PC-3 (cell line): Measurements from ENCODE around the gene RNF225.

Experiments used
- EZH2 ChIP-seq: fragments of 300-600 bp; sonication (generic); IDR thresholded peaks from one replicate; pipeline ENCODE4 v1.6.1; 2017; ENCODE audit warnings: antibody characterized with exemption, mild to moderate bottlenecking, low read length; ENCODE audit not compliant: unreplicated experiment
- EZH2phosphoT487 ChIP-seq: fragments of 300-600 bp; sonication (generic); IDR thresholded peaks from 2 replicates; pipeline ENCODE4 v1.6.1; 2018; ENCODE audit warnings: mild to moderate bottlenecking, antibody characterized with exemption, low read length, borderline replicate concordance
- TF ChIP-seq, protein P1 (sequence below): fragments of 300-600 bp; sonication (generic); conservative IDR thresholded peaks from 2 replicates; pipeline ENCODE4 v1.5.1; 2017; ENCODE audit warnings: antibody characterized with exemption, low read depth, mild to moderate bottlenecking, low read length

DNA sequence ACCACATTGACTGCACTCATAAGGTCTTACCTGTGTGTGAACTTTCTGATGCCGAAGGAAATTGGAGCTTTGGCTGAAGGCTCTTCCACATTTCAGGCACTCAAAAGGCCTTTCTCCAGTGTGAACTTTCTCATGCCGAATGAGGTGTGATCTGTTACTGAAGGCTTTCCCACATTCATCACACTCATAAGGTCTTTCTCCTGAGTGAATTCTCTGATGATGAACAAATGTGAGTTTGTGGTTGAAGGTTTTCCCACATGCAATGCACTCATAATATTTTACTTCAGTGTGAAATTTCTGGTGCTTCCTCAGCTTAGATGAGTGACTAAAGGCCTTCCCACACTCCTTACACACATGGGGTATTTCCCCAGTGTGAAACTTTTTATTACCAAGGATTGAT, 38.8 kb downstream of the RNF225 start:
- TF ChIP-seq, protein P1, sequence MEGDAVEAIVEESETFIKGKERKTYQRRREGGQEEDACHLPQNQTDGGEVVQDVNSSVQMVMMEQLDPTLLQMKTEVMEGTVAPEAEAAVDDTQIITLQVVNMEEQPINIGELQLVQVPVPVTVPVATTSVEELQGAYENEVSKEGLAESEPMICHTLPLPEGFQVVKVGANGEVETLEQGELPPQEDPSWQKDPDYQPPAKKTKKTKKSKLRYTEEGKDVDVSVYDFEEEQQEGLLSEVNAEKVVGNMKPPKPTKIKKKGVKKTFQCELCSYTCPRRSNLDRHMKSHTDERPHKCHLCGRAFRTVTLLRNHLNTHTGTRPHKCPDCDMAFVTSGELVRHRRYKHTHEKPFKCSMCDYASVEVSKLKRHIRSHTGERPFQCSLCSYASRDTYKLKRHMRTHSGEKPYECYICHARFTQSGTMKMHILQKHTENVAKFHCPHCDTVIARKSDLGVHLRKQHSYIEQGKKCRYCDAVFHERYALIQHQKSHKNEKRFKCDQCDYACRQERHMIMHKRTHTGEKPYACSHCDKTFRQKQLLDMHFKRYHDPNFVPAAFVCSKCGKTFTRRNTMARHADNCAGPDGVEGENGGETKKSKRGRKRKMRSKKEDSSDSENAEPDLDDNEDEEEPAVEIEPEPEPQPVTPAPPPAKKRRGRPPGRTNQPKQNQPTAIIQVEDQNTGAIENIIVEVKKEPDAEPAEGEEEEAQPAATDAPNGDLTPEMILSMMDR, result no peak
- TF ChIP-seq EZH2 (no peak), EZH2phosphoT487 (no peak)
